Sigmoid colon (tissue), 7 donors: ENCODE results near the gene CCDC7. TPM values are rescaled to one million over a fixed set of nuclear protein-coding genes. Genes with fewer than 3 reads are reported as not detected.

Source experiments
- DNase-seq: peaks from one replicate; pipeline ENCODE4 v3.0.0-alpha.2; 2019
- H3K27ac ChIP-seq, 4 donors: fragments of 200-600 bp; sonication (generic); one replicate each; pipeline ENCODE4 v1.5.1; 2016 to 2019; ENCODE audit warnings: mild to moderate bottlenecking in 1 of 4
- H3K27me3 ChIP-seq, 3 donors: fragments of 200-600 bp; sonication (generic); one replicate each; pipeline ENCODE4 v1.5.1; 2019; ENCODE audit warnings: mild to moderate bottlenecking in 1 of 3
- H3K36me3 ChIP-seq, 4 donors: fragments of 200-600 bp; sonication (generic); one replicate each; pipeline ENCODE4 v1.5.1; 2016 to 2019
- H3K4me1 ChIP-seq, 4 donors: fragments of 200-600 bp; sonication (generic); one replicate each; pipeline ENCODE4 v1.5.1; 2017 to 2019
- H3K4me3 ChIP-seq, 4 donors: fragments of 200-600 bp; sonication (generic); one replicate each; pipeline ENCODE4 v1.5.1; 2017 to 2019; ENCODE audit warnings: mild to moderate bottlenecking in 2 of 4, moderate library complexity in 1 of 4
- H3K9me3 ChIP-seq, 4 donors: fragments of 200-600 bp in 3 of 4; sonication (generic) in 3 of 4; one replicate each; pipeline versions ENCODE4 v1.5.1 to v1.6.1; 2013 to 2019
- CTCF ChIP-seq, 4 experiments: fragments of 450-650 bp in 3 of 4; fragments of 200-600 bp in 1 of 4; IDR thresholded peaks; one replicate each; pipeline ENCODE4 v1.5.1; 2016 to 2019; ENCODE audit warnings: antibody characterized with exemption in 4 of 4, mild to moderate bottlenecking in 3 of 4, moderate library complexity in 2 of 4
- EP300 ChIP-seq, 4 donors: sonication (generic); formaldehyde crosslinking; IDR thresholded peaks; one replicate each; pipeline ENCODE4 v1.6.1; 2017; ENCODE audit warnings: antibody characterized with exemption in 4 of 4
- POLR2A ChIP-seq, 2 donors: fragments of 450-650 bp; IDR thresholded peaks; one replicate each; pipeline ENCODE4 v1.6.1; 2016; ENCODE audit warnings: antibody characterized with exemption in 2 of 2, mild to moderate bottlenecking in 2 of 2, moderate library complexity in 2 of 2
- POLR2AphosphoS5 ChIP-seq, 4 donors: sonication (generic); formaldehyde crosslinking; IDR thresholded peaks; one replicate each; pipeline ENCODE4 v1.6.1; 2017; ENCODE audit warnings: antibody characterized with exemption in 4 of 4
- WGBS, 2 donors: extraction: QIAGEN DNeasy Blood & Tissue Kit; methylation state at CpG; one replicate each; pipeline ENCODE4 v1.1.7; 2013; 5-methylcytosine and 5-hydroxymethylcytosine counted together
- intact Hi-C: fragments of 100-400 bp; cut with DNase I; formaldehyde crosslinking; loops from one replicate; pipeline ENCODE4 v1.15.1; 2023
- polyA plus RNA-seq, 3 donors: library from polyadenylated mRNA; stranded (reverse); fragments of 200-250 nt; gene quantifications; one replicate each; pipeline ENCODE4 v1.2.3, GENCODE V29; 2013
- total RNA-seq, 4 donors: library from RNA; depleted of rRNA; stranded (reverse); fragments of >200 nt; gene quantifications; one replicate each; pipeline ENCODE4 v1.1.0, GENCODE V29; 2016
- donor health status: healthy with polysubstance abuse.
- donor health status: Bipolar disorder and iron deficiency.
- donor health status: healthy.

CCDC7 gene
- total and polyA plus RNA-seq, 7 donors = 0.46 to 84.9 (median 42.9) TPM

- 93 to 96% methylated on average over 2 of the region's 2 CpGs for WGBS, 2 donors
- TF ChIP-seq POLR2A (IDR thresholded peaks at IDR 0.05) (no peak), EP300 (IDR thresholded peaks at IDR 0.05) (no peak), POLR2AphosphoS5 (IDR thresholded peaks at IDR 0.05) (no peak)
- intact Hi-C loops = no loop called here
These were observed 215.4 kb downstream of the CCDC7 start for GRCh38 chr10:32661346-32661745.

DNA sequence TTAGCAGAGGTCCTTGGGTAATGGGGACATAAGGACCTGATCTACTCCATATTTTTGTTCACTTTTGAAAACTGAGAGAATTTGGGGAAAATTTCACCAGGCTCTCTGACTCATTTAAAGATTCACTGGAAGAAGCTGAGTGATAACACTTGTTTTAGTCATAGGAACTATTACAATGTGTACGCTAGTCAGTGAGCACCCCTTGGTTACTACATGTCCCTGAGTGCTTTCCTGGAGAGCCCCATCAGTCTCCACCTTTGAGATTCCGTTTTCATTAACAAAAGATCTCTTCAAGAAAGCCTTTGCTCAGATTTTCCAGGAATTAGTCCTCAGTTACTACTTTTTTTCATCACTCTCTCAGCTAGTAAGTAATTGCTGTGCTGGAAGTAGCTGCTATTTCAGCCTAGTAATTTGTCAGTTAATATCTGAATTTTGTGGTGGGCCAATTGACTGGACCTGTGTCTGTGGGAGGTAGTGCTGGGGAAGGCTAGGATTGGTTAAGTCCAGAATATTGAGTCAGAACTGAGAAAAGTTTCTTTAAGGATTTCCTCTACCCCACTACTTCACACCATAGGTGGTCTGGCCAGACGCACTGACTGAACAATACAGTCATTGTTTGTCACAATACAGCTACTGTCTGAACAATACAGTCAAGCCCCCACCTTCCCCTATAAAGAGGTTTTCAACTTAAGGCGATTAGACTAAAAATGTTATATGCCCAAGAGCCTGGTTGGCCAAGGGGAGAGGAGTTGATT is 235.0 kb downstream of the CCDC7 start:
- TF ChIP-seq EP300 (IDR thresholded peaks at IDR 0.05) (no peak), CTCF (IDR thresholded peaks at IDR 0.05) (no peak), POLR2A (IDR thresholded peaks at IDR 0.05) (no peak), POLR2AphosphoS5 (IDR thresholded peaks at IDR 0.05) (no peak)
- WGBS, 2 donors = 83 to 86% methylated on average over 4 of the region's 4 CpGs
- intact Hi-C loops = no loop called here
- Histone ChIP-seq H3K4me1 (no peaks in the 10 kb centered on the region), H3K4me3 (no peak overlapping the region), H3K9me3 (peaks cover 0 to 5% (median 3%) of the 10 kb centered on the region in 4 donors), H3K36me3 (no peaks in the 10 kb centered on the region), H3K27ac (no peak overlapping the region), H3K27me3 (no peaks in the 10 kb centered on the region)
- DNase-seq = no peak

More at GRCh38 chr10:32661346-32661745, 215.4 kb downstream of the CCDC7 start:
- no peak for DNase-seq
- Histone ChIP-seq H3K9me3 (peaks cover 0 to 6% (median 0%) of the 10 kb centered on the region in 4 donors), H3K4me3 (no peak overlapping the region), H3K27me3 (no peaks in the 10 kb centered on the region), H3K27ac (no peak overlapping the region), H3K4me1 (no peaks in the 10 kb centered on the region), H3K36me3 (no peaks in the 10 kb centered on the region)

GRCh38 chr10:32684291-32684690 is 238.4 kb downstream of the CCDC7 start:
- Histone ChIP-seq H3K27ac (no peak overlapping the region), H3K4me3 (no peak overlapping the region), H3K36me3 (no peaks in the 10 kb centered on the region), H3K27me3 (no peaks in the 10 kb centered on the region), H3K9me3 (peaks cover 0 to 3% (median 1%) of the 10 kb centered on the region in 4 donors), H3K4me1 (no peaks in the 10 kb centered on the region)
- WGBS, 2 donors = 98% methylated on average over 2 of the region's 2 CpGs
- TF ChIP-seq POLR2AphosphoS5 (IDR thresholded peaks at IDR 0.05) = no peak
- no peak for TF ChIP-seq POLR2A (IDR thresholded peaks at IDR 0.05)
- no peak for TF ChIP-seq CTCF (IDR thresholded peaks at IDR 0.05)
- TF ChIP-seq EP300 (IDR thresholded peaks at IDR 0.05) = no peak
- intact Hi-C loops = no loop called here
- DNase-seq = no peak

DNA sequence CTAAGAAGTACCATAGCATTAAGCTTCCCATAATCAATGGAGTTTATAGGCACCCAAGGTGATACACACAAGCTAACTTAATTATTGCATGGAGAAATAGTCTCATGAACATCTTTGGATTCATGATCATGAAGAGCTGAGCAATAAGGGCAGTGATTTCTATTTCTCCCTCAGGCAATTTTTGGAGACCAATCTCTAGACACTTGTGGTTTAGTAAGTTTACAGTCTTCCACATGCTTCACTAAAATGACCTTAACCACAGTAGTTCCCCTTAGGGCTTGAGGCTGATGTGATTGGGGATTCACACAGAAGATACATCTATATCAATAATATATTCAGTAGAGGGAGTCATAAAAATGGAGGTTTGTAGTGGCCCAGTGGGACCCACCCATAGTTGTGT is 241.2 kb downstream of the CCDC7 start:
- peaks cover 0 to 3% (median 1%) of the 10 kb centered on the region in 4 donors for H3K9me3 ChIP-seq
- no peak for DNase-seq
- no peaks in the 10 kb centered on the region for H3K27me3 ChIP-seq
- H3K36me3 ChIP-seq = no peaks in the 10 kb centered on the region
- intact Hi-C loops = no loop called here
- no peaks in the 10 kb centered on the region for H3K4me1 ChIP-seq
- no peak overlapping the region for H3K4me3 ChIP-seq
- no peak overlapping the region for H3K27ac ChIP-seq
- TF ChIP-seq CTCF (IDR thresholded peaks at IDR 0.05) (no peak), EP300 (IDR thresholded peaks at IDR 0.05) (no peak), POLR2AphosphoS5 (IDR thresholded peaks at IDR 0.05) (no peak)

- Histone ChIP-seq H3K4me1 (no peaks in the 10 kb centered on the region), H3K9me3 (peaks cover 0 to 3% (median 1%) of the 10 kb centered on the region in 4 donors), H3K4me3 (no peak overlapping the region), H3K27me3 (no peaks in the 10 kb centered on the region), H3K27ac (no peak overlapping the region), H3K36me3 (no peaks in the 10 kb centered on the region)
- 75 to 81% methylated on average over 2 of the region's 2 CpGs for WGBS, 2 donors
- TF ChIP-seq POLR2A (IDR thresholded peaks at IDR 0.05) (no peak), CTCF (IDR thresholded peaks at IDR 0.05) (no peak), EP300 (IDR thresholded peaks at IDR 0.05) (no peak), POLR2AphosphoS5 (IDR thresholded peaks at IDR 0.05) (no peak)
- DNase-seq = no peak
- intact Hi-C loops = no loop called here
These were observed 241.6 kb downstream of the CCDC7 start for GRCh38 chr10:32687546-32687945.
